ENCODE data around the gene GPR18. TPM values are rescaled to one million over a fixed set of nuclear protein-coding genes. Genes with fewer than 3 reads are reported as not detected.
A peak's percentile ranks its signal among the peaks of the same experiment; 100 is the strongest.

The GPR18 gene
- total and polyA plus RNA-seq, 2 of the 4 experiments (the other 2 are of a cell fraction) = not detected

DNA sequence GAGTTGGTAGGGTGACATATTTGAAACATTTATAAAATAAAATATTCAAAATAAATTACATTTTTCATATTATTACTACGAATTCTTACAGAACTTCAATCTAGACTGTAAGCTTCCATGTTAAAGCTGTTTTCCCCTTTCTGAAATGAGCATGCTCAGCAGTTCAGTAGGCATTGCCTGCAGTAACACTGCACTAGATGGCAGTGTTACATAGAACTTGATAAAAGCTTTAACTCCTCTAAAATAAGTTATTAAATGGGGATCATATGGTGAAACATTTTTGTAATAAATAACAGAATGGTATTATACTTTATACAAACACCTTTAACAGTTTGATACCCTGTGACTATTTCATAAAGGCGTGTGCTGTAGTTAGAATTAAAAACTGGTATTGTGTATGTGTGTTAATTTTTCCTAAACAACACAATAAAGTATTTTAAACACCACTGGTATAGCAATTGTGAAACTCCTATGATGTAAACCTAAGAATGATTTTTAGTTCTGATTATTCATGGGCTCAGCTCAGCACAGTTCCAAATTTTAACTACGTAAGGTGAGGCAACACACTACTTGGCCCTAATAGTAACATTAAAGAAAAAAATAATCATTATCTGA is 11.6 kb upstream of the GPR18 start:
- H2BK5ac ChIP-seq (ENCODE audit: low read depth, low read length, poor library complexity, severe bottlenecking) = no peak overlapping the region
- ATAC-seq (ENCODE audit: low read depth) (peak; percentile 94), DNase-seq (peak; percentile 78)
- no TSS peak for BruUV-seq (replicated peaks)
- no peak overlapping the region for H3K23ac ChIP-seq (ENCODE audit: low read depth, low read length)
- H3K36me3 ChIP-seq (ENCODE audit: control insufficient read depth, insufficient read depth, low read length) = peaks cover 5% of the 10 kb centered on the region
- H2AK9ac ChIP-seq (replicated peaks; ENCODE audit: low read depth, low read length, poor library complexity) = no peak overlapping the region
- H2BK120ac ChIP-seq (ENCODE audit: low read depth, low read length) = no peak overlapping the region
- H3K9me1 ChIP-seq (ENCODE audit: insufficient read depth, low read length) = no peaks in the 10 kb centered on the region
- dilution Hi-C loops (cut with HindIII; ENCODE audit: low sequenced_read_pairs, unreplicated experiment) = no loop called here
- H3K9ac ChIP-seq (ENCODE audit: low read depth, low read length) = no peak overlapping the region
- no peak overlapping the region for H2AK5ac ChIP-seq (ENCODE audit: low read depth, low read length)
- H3K9me3 ChIP-seq (ENCODE audit: control insufficient read depth, insufficient read depth, low read length) = no peaks in the 10 kb centered on the region; the same call in none of the 2 replicates
- H3K4ac ChIP-seq (ENCODE audit: low read depth, low read length) = no peak overlapping the region
- H3K79me1 ChIP-seq (ENCODE audit: low read depth in 1 of 2, low read length in 2 of 2) = peaks cover 6% of the 10 kb centered on the region in 2 experiments; a peak in 3 of 4 replicates
- no peaks in the 10 kb centered on the region for H3K27me3 ChIP-seq (ENCODE audit: control insufficient read depth, insufficient read depth, low read length)
- TF ChIP-seq, protein P1, sequence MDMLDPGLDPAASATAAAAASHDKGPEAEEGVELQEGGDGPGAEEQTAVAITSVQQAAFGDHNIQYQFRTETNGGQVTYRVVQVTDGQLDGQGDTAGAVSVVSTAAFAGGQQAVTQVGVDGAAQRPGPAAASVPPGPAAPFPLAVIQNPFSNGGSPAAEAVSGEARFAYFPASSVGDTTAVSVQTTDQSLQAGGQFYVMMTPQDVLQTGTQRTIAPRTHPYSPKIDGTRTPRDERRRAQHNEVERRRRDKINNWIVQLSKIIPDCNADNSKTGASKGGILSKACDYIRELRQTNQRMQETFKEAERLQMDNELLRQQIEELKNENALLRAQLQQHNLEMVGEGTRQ (IDR thresholded peaks at IDR 0.05; ENCODE audit: low read depth, low read length) = no peak
- no peak for TF ChIP-seq RCOR1 (IDR thresholded peaks at IDR 0.05; ENCODE audit: insufficient replicate concordance, low read length)
- TF ChIP-seq, protein P2, sequence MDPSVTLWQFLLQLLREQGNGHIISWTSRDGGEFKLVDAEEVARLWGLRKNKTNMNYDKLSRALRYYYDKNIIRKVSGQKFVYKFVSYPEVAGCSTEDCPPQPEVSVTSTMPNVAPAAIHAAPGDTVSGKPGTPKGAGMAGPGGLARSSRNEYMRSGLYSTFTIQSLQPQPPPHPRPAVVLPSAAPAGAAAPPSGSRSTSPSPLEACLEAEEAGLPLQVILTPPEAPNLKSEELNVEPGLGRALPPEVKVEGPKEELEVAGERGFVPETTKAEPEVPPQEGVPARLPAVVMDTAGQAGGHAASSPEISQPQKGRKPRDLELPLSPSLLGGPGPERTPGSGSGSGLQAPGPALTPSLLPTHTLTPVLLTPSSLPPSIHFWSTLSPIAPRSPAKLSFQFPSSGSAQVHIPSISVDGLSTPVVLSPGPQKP (IDR thresholded peaks at IDR 0.05; ENCODE audit: borderline replicate concordance, low read depth, low read length) = no peak
- peak; percentile 95 for TF ChIP-seq MAFK (IDR thresholded peaks at IDR 0.05; ENCODE audit: low read depth, low read length)
- TF ChIP-seq, protein P3, sequence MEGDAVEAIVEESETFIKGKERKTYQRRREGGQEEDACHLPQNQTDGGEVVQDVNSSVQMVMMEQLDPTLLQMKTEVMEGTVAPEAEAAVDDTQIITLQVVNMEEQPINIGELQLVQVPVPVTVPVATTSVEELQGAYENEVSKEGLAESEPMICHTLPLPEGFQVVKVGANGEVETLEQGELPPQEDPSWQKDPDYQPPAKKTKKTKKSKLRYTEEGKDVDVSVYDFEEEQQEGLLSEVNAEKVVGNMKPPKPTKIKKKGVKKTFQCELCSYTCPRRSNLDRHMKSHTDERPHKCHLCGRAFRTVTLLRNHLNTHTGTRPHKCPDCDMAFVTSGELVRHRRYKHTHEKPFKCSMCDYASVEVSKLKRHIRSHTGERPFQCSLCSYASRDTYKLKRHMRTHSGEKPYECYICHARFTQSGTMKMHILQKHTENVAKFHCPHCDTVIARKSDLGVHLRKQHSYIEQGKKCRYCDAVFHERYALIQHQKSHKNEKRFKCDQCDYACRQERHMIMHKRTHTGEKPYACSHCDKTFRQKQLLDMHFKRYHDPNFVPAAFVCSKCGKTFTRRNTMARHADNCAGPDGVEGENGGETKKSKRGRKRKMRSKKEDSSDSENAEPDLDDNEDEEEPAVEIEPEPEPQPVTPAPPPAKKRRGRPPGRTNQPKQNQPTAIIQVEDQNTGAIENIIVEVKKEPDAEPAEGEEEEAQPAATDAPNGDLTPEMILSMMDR (conservative IDR thresholded peaks at IDR 0.05; ENCODE audit: low read depth, low read length) = peak; percentile 93
- TF ChIP-seq RAD21 (IDR thresholded peaks at IDR 0.05; ENCODE audit: low read length) = peak; percentile 89
- no peak for TF ChIP-seq NFE2L2 (IDR thresholded peaks at IDR 0.05; ENCODE audit: low read depth, low read length)
- TF ChIP-seq SMC3 (IDR thresholded peaks at IDR 0.05; ENCODE audit: low read depth, low read length) = peak; percentile 83
- intact Hi-C loops (cut with micrococcal nuclease) = loop anchor here (1.0 to 10.0 kb wide), 3 partner anchors 168 to 425 kb away; no protein-coding TSS in a partner anchor
- CTCF ChIA-PET = interaction anchor here (0.6 to 4.5 kb wide), 18 partner anchors 11 to 243 kb away, joined by 3 to 85 read pairs (median 4); no protein-coding TSS in a partner anchor
- H3K4me2 ChIP-seq (ENCODE audit: low read depth, low read length) = no peak overlapping the region
- H3K4me3 ChIP-seq (ENCODE audit: insufficient read depth, low read depth, low read length) = no peak overlapping the region
- no peak overlapping the region for H4K8ac ChIP-seq (ENCODE audit: low read depth in 2 of 2, low read length in 2 of 2)
- no peak overlapping the region for H2BK15ac ChIP-seq (ENCODE audit: low read depth, low read length)
- in situ Hi-C loops (cut with MboI; ENCODE audit: low sequenced_read_pairs) = loop anchor here (5.0 kb wide), 1 partner anchor 168 kb away; no protein-coding TSS in a partner anchor
- no peak overlapping the region for H3K27ac ChIP-seq (ENCODE audit: insufficient read depth, low read length)
- H4K5ac ChIP-seq (ENCODE audit: low read depth, low read length) = no peak overlapping the region
- no peak overlapping the region for H3K18ac ChIP-seq (ENCODE audit: low read depth, low read length)
- H4K20me1 ChIP-seq (ENCODE audit: insufficient read depth, low read length) = peaks cover 5% of the 10 kb centered on the region; the same call in 1 of the 2 replicates
- no peak overlapping the region for H2BK20ac ChIP-seq (ENCODE audit: low read depth, low read length)
- H4K91ac ChIP-seq (ENCODE audit: insufficient read depth, low read depth, low read length) = no peak overlapping the region
- H3K4me1 ChIP-seq (ENCODE audit: control insufficient read depth, insufficient read depth, low read length) = no peaks in the 10 kb centered on the region
- WGBS, 2 experiments (ENCODE audit: extremely low coverage in 2 of 2, insufficient read length in 1 of 2) = no CpG with 5 or more reads among the region's 3 CpGs
- POLR2A ChIA-PET (ENCODE audit: unreplicated experiment) = interaction anchor here (0.6 kb wide), 1 partner anchor 171 kb away, joined by 3 read pairs; no protein-coding TSS in a partner anchor
- H3K56ac ChIP-seq (ENCODE audit: extremely low read depth, insufficient read depth, low read length) = no peak overlapping the region
- H3K14ac ChIP-seq (replicated peaks; ENCODE audit: low read depth, low read length) = no peak overlapping the region
- no peak overlapping the region for H2AFZ ChIP-seq (replicated peaks; ENCODE audit: low read length, poor library complexity)

Data from IMR-90 (cell line).